GM21360 (cell line): ENCODE data around the gene RPS6KL1.
A peak's percentile ranks its signal among the peaks of the same experiment; 100 is the strongest.

Source experiments
- ATAC-seq: cut with Tn5 transposase; IDR thresholded peaks from one replicate; pipeline ENCODE4 v1.9.1; 2021; ENCODE audit warnings: mild to moderate bottlenecking, moderate library complexity; ENCODE audit not compliant: unreplicated experiment

RPS6KL1 gene

GRCh38 chr14:74922752-74923401 is at the start of gene RPS6KL1:
Gene RPS6KL1, minus strand, starts transcription at chr14:74923260. Its CDS starts 1,719 bp downstream, at chr14:74921541.
- peak; percentile 51 for ATAC-seq

DNA sequence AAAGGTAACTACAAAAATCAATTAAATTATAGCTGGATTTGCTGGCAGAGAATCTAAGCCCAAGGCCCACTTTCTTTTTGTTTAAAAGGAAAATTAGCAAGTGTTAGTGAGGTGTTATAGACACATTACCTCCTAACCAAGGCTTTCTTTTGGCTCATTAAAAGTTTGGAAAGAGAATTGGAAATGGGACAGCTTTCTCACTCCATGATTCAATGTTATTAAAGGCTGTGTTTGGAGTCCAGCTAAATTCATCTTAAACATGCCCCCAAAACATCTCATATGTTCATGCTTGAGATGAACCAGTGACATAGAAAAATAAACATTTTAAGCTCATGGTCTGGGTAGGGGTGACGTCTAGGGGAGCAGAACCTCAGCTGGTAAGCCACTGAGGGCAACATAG is 45.8 kb upstream of the RPS6KL1 start:
- ATAC-seq, result no peak

DNA sequence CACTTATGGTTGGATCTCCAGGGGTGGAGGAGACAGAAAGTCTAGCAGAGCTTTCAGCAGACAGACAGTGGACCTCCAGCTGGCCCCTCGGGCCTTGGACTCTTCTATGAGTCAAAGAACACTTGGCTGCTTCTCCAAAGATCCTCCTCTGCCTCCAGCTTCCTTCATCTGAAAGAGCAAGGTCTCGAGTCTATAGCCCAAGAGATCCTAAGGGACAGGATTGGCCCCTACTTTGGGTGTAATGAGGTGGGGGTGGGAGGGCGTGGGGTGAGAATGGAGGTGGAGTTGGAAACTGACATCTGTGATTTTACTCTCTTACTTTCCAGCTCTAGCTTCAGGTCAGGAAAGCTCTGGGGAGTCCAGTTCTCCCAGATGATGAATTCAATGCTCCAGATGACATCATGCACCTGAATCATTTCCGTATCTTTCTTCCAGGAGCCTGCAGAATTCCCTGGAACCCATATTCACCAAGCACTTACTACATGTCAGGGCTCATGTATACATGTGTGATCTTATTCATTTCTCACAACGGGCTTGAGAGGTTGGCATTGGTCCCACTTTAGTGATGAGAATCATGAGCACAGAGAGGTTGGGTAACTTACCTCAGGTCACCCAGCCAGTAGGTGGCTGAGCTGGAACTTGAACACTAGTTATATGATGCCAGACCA is 42.6 kb upstream of the RPS6KL1 start:
- ATAC-seq, result no peak

DNA sequence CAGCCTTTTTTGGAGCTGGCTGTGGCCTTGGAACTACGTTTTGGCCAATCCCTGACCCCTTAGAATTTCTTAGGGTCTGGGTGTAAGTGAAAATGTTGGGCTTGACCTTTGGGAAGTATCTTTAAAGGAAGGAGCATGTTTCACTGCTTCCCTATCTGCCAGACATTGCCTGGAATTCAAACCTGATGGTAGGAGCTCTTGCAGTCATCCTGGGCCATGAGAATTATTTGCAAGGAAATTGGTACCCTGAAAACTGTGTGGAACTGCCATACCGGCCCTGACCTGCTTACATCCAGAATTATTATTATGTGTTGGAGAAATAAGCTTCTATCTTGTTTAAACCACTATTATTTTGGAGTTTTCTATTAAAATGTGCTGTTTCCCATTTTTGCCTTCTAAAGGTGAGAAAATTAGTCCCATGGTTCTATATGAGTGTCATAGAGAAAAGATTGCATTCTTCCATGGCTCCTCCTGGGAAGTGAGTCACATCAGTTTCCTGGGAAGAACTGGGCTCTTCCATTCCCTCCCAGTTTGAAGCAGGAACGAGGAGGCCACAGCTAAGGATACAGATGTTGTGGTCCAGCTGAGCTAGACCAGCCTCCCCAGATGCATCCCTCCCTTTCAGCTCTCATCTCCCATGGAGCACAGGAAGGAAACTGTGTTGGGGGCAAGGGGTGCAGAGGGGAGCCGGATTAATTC is 41.9 kb upstream of the RPS6KL1 start:
- ATAC-seq, result no peak

GRCh38 chr14:74963705-74964271 is 40.7 kb upstream of the RPS6KL1 start:
- no peak for ATAC-seq

DNA sequence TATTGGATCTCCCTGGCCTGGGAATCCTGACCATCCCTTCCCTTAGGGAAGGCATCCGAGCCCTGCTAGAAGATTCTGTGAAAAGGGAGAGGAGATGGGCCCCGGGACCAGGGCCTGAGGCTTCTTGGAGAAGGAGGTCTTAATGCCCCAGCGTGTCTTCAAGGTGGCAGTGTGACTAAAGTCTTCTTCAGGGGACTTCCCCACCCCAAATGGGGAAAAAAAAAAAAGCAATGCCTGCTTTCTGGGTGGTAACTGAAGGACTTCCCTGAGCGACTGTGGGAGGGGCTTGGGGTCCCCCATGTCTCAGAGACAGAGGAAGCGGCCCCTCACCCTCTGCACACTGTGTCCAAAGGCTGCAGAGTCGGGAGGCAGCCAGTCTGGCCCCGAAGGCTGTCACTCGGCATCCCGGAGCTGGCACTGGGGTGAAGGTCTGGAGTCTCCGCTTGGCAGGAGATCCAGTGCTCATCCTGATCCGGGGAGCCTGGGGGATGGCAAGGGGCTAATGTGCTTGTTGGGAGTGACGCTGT is 40.2 kb upstream of the RPS6KL1 start:
- ATAC-seq, result no peak

- ATAC-seq, result no peak
These were observed 39.4 kb upstream of the RPS6KL1 start for GRCh38 chr14:74962493-74962892.

DNA sequence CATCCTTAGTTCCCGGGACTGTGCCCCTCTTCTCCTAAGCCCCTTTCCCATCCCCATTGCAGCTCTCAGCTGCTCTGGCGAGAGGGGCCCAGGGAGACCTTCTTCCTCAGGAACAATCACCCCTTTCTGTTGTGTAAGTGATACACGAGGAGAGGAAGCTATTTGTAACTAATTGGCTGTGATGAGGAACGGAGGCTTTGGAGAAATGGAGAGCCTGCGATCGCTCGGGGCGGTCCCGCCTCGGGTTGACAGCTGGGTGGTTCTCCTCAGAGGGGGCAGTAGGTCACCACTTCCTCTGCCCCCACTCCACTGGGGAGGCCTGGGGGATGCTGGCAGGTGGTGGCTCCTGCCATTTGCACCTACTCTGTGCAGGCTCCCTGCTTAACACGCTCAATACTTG is 39.0 kb upstream of the RPS6KL1 start:
- no peak for ATAC-seq

GRCh38 chr14:74961238-74961911 is 38.3 kb upstream of the RPS6KL1 start:
- ATAC-seq, result no peak

- no peak for ATAC-seq
These were observed 37.7 kb upstream of the RPS6KL1 start for GRCh38 chr14:74960736-74961135.

- ATAC-seq, result no peak
These were observed 36.6 kb upstream of the RPS6KL1 start for GRCh38 chr14:74959596-74960180.

GRCh38 chr14:74956280-74957072 is 33.4 kb upstream of the RPS6KL1 start:
- ATAC-seq, result no peak

DNA sequence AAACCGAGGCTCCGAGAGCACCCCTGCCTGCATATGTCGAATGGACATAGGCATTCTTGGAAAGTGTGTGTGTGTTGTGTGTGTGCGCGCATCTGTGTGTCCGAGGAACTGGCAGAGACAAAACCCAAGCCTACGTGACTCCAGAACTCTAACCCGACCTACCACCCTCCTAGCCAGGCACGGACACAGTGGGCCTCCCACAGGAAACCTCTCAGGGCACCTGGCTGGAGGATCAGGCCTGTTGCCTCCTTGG is 32.9 kb upstream of the RPS6KL1 start:
- no peak for ATAC-seq

DNA sequence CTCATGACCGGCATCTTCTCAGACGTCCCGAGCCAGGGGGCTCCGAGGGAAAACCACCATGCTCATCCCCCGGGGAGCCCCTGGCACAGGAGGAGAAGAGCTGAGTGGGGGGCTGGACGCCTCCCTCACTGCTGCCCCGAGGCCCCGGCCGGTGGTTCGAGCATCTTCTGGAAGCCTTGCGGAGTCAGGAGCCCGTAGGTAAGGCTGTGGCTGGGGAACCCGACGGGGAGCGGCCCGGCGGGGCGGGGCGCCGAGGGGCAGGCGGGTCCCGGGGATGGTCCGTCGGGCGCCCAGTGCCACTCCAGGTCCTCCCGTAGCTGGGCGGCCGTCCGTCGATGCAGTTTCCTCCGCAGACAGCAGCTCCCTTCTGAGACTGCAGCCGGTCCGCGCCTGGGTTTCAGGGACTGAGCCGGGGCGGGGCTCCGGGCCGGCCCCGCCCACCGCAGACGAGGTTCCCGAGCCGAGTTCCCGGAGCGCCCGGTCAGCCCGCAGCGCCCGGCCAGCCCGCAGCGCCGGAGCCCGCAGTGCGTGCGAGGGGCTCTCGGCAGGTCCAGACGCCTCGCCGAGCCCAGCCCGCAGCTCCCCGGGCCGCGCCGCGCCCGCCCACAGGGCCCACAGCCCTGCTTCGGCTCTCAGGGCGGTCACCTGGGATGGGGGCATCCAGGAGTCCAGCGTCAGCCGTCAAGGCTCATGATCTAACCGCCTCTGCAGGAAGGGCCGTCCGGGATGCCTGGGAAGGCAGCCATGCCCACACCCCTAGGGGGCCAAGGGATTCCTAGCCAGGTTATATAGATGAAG is 32.4 kb upstream of the RPS6KL1 start, which contains the start of gene PGF:
Gene PGF, minus strand, starts transcription at position 369 of the 798 bp plus-strand sequence. Its CDS starts 355 bp downstream, at position 14.
- ATAC-seq, result no peak

- ATAC-seq, result no peak
These were observed 31.8 kb upstream of the RPS6KL1 start for GRCh38 chr14:74954947-74955228.

DNA sequence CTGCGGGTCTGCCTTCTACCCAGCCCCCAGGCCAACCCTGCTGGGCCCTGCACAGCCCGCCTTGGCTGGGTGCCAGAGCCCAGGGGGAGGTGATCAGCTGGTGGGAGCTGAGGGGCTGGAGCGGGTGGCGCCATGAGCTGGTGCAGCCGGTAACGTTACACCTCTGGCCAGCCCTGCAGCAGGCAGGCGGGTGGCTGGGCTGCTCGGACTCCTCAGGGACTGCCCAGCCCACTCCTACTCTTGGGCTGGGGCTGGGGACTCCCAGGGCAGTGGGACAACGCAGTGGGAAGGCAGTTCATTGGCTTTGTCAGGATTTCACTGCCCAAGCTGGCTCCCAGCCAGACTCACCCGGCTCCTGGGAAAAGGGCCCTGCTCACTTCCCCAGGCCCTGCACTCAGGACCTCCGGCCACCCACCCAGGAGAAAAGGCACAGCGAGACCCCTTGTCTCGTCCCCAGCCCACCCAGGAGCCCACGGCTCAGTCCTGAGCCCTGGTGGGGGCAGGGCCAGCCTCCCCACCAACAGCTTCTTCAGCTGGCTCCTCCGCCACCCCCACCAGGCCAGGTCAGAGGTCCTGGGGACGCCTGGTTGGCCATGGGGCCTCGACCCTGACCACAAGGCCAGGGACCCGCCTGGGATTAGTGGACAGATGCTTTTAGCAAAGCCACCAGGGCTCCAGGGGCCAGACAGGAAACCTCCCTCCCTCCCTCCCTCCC is 31.3 kb upstream of the RPS6KL1 start:
- ATAC-seq, result no peak

DNA sequence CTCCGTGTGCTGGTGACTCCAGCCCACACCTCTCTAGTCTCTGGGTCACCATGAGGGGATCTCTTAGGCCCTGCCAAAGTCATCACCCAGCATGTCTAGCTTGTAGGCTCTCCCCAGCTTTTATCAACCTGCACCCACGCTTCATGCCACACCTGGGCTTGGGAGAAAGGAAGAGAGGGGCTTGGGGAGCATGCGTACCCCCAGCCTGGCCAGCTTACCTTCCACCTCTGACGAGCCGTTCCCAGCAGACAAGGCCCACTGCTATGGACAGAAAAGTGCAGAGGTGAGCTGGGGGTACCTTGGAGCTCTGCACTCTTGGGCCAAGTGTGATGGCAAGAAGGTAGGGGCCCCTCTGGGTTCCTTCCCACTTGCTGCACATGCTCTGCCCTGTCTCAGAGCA is 30.6 kb upstream of the RPS6KL1 start:
- no peak for ATAC-seq

DNA sequence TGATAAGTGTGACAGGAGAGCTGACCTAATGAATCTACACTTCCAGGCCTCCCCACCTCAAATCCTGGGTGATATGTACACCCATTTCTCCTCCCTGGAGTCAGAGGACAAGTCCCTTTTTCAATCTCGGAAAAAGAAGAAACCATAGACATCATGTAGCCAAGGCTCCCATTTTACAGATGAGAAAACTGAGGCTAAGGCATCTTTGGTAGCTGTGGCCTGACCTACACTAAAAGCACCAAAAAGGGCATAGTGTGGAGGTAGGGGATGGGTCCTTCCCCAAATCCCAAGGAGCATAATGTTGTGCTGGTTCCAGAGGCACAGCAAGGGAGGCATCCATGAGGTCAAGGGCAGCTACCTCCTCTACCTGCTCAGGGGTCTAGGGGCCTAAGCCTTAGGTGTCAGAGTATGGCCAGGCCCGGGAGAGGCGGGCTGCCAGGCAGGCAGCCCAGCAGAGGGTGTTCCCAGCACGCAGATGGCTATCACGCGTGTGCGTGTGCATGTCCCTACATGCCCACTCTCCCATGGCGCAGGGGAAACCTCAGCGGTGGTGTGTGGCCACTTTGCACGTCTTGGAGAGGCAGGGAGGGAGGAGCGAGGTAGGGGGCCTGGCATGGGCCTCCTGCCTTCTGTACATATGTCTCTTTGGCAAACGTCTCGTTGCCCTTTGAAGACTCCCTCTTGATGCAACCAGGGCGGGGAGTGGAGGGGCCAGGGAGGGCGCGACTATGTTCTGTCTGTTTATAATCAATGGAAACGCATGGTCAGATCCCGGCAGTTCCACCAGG is 29.8 kb upstream of the RPS6KL1 start:
- ATAC-seq, result no peak
